ENCODE results near the gene PCNX2.

PCNX2 gene

DNA sequence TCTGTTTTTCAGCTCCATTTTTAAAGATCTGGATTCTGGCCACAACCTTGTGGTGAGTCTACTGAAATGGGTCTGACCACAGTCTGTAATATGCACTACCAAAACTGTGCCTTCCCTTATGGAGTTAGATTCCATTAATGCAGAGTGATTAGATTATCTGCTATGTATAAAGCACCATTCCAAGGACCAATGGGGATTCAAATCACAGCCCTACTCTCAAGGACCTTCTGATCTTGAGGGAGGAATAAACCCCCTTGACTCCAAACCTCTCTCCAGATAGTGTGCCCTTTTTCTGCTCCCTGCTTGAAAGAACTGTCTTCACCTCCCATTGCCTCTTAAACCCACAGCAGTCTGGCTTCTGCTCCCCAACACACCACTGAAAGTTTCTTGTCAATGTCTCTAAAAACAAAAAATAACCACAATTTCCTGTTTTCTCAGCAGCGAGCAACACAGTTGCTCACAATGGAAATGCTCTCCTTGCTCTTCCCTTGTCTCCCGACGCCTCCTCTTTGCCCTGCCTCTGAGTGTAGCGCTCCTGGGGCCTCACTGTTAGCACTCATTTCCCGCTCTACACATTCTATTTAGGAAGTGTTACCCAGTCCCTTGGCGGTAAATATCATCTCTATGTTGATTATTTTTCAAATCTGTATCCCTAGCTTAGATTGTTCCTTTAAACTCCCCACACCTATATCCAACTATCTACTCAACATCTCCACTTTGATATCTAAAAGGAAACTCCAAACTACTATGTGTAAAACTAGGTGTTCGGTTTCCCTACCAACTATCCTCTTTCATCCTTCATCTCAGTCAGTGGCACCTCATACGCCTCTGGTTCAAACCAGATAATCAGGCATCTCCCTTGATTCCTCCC, 13.6 kb downstream of the PCNX2 start:
- TF ChIP-seq CTCF (conservative IDR thresholded peaks at IDR 0.05; ENCODE audit: low read depth, low read length): no peak
- peak; percentile 89 for DNase-seq (ENCODE audit: low read depth)
- no peak overlapping the region for H3K4me3 ChIP-seq (ENCODE audit: low read depth, low read length)

- no peak overlapping the region for H3K4me3 ChIP-seq (ENCODE audit: low read depth, low read length)
- no peak for TF ChIP-seq CTCF (conservative IDR thresholded peaks at IDR 0.05; ENCODE audit: low read depth, low read length)
- DNase-seq (ENCODE audit: low read depth): no peak
Measured at GRCh38 chr1:233279971-233280370, 15.6 kb downstream of the PCNX2 start.

DNA sequence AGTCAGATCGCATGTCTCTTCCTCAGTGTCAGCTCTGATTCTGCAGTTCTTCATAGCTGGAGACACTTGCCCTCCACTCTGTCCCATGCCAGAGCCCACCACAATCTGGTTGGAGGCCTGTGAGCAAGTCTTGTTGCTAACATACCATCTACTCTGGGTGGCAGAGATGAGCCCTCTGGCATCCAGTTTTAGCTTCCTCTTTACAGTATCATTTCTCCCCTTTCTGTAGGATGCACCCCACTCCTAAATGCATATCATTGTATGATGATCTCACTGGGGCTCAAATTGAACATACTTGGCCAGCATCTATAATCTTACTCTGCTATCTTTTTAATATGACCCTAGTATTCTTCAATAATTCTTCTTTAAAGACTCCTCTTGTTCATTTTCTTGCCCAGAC, 16.9 kb downstream of the PCNX2 start:
- TF ChIP-seq CTCF (conservative IDR thresholded peaks at IDR 0.05; ENCODE audit: low read depth, low read length): no peak
- no peak for DNase-seq (ENCODE audit: low read depth)
- no peak overlapping the region for H3K4me3 ChIP-seq (ENCODE audit: low read depth, low read length)

DNA sequence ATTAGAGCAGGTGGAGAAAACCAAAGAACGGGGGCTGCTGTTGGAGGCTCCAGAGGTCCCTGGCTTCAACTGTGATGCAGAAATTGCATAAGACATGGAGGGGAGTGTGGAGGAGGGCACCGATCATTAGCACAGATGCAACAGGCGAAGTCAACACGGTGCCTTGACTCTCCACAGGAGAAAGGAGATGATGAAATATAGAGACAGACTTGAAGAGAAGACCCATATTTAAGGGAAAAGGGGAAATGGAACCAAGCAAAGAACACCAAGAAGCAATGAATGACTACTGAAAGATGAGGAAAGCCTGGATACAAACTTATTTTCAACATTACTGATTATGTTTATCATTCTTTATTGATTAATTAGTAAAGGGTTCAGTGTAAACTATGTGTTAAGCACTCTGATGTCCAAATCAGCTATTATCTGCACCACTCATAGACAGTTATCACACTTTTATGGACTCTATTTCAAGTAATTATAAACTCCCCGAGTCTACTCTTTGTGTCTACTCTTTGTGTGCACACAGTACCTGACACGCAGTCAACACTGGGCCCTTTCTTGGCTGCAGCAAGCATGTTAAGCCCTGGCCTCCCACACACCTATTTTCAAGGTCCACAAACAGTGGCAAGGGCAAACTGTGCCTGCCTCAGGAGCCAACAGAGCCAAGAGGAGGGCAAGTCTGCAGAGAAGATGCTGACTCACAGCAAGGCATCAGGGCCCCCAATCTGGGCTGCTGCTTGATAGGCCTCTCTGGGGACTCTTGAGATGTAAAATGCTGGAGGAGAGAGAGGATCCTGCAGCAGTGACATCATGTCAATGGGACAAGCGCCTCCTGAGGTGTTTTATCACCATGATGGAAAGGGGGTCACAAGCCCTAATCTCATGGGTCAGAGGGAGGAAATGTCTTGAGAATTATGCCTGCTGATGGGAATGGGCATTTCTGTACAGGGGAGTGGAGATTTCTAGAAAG, 17.6 kb downstream of the PCNX2 start:
- H3K4me3 ChIP-seq (ENCODE audit: low read depth, low read length): no peak overlapping the region
- TF ChIP-seq CTCF (conservative IDR thresholded peaks at IDR 0.05; ENCODE audit: low read depth, low read length): no peak

GRCh38 chr1:233269656-233270055, 25.9 kb downstream of the PCNX2 start:
- no peak for TF ChIP-seq CTCF (conservative IDR thresholded peaks at IDR 0.05; ENCODE audit: low read depth, low read length)
- peak; percentile 58 for DNase-seq (ENCODE audit: low read depth)
- no peak overlapping the region for H3K4me3 ChIP-seq (ENCODE audit: low read depth, low read length)

More for the DNA sequence above, 17.6 kb downstream of the PCNX2 start:
- DNase-seq (ENCODE audit: low read depth): no peak

DNA sequence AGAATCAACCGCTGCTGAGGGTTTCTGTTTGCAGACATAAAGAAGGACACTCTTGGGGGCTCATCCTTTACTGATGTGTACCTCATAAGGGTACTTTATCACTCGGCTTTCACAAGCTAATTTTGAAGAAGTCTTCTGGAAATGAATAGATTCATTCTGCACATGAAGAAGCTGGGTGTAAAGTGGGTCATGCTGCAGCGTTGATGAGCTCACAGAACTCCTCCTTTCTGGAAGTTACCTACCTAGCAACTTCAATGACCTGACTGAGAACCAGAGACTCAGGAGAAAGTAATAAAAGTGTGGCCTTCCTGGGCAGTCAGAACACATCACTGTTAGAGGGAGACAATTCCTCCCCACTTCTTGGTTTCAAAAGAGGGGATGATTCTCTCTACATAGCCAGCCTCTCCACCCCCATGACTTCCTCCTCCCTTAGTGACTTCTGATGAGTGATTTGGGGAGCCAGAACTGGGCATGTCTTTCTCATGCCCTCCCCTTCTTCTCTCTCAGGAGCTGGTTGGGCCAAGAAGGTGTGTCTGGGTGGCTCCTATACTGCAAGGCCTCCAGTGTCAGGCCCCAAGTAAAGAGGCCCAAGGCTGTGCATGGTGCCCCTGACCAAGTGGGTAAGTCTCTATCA, 27.0 kb downstream of the PCNX2 start:
- no peak for TF ChIP-seq CTCF (conservative IDR thresholded peaks at IDR 0.05; ENCODE audit: low read depth, low read length)
- H3K4me3 ChIP-seq (ENCODE audit: low read depth, low read length): no peak overlapping the region
- DNase-seq (ENCODE audit: low read depth): no peak

All from choroid plexus epithelial cell (primary cell).